A673 (cell line): ENCODE measurements around the gene RPH3AL. TPM values are rescaled to one million over a fixed set of nuclear protein-coding genes. Genes with fewer than 3 reads are reported as not detected.

Source experiments
- BruUV-seq: library from RNA; stranded (reverse); fragments of 400-500 nt; replicated peaks from 2 replicates; lab custom pipeline; 2021; lab: Mats Ljungman, UMichigan
- CTCF ChIA-PET: fragments of 300-600 bp; sonication (Branson Sonifier 250); formaldehyde crosslinking; loops from one replicate; lab custom pipeline; 2022; ENCODE audit warnings: antibody characterized with exemption; lab: Charles Lee
- POLR2A ChIA-PET: fragments of 300-600 bp; sonication (Branson Sonifier 250); formaldehyde crosslinking; loops from one replicate; lab custom pipeline; 2022; ENCODE audit warnings: antibody characterized with exemption; ENCODE audit not compliant: low non-redundant PET; lab: Charles Lee
- DNase-seq: peaks from one replicate; pipeline ENCODE4 v3.0.0-alpha.2; 2015; ENCODE audit warnings: low spot score
- H3K27ac ChIP-seq: fragments of 200-600 bp; sonication (generic); 2 replicates; pipeline ENCODE4 v1.5.1; 2016; ENCODE audit warnings: mixed run types, low read depth, mild to moderate bottlenecking, mixed read lengths, antibody characterized with exemption, low read length; ENCODE audit not compliant: poor library complexity, severe bottlenecking
- H3K27me3 ChIP-seq: fragments of 200-600 bp; sonication (generic); replicated peaks from 2 replicates; pipeline ENCODE4 v1.6.1; 2017; ENCODE audit warnings: mixed run types, low read depth, mild to moderate bottlenecking, mixed read lengths, antibody characterized with exemption, low read length; ENCODE audit not compliant: insufficient read depth, poor library complexity
- H3K36me3 ChIP-seq: fragments of 200-600 bp; sonication (generic); 2 replicates; pipeline ENCODE4 v1.6.1; 2016; ENCODE audit warnings: mixed run types, mild to moderate bottlenecking, mixed read lengths, antibody characterized with exemption, low read length; ENCODE audit not compliant: insufficient read depth, poor library complexity, severe bottlenecking
- H3K4me1 ChIP-seq: fragments of 200-600 bp; sonication (generic); 2 replicates; pipeline ENCODE4 v1.6.1; 2017; ENCODE audit warnings: mixed run types, mild to moderate bottlenecking, mixed read lengths, antibody characterized with exemption, low read length; ENCODE audit not compliant: insufficient read depth, poor library complexity, severe bottlenecking
- H3K4me3 ChIP-seq: fragments of 200-600 bp; sonication (generic); 2 replicates; pipeline ENCODE4 v1.5.1; 2016; ENCODE audit warnings: low read depth, mixed run types, mild to moderate bottlenecking, mixed read lengths, low read length; ENCODE audit not compliant: poor library complexity, severe bottlenecking
- H3K9me3 ChIP-seq: fragments of 200-600 bp; sonication (generic); 2 replicates; pipeline ENCODE4 v1.6.1; 2016; ENCODE audit warnings: mixed run types, low read depth, mild to moderate bottlenecking, mixed read lengths, antibody characterized with exemption, low read length; ENCODE audit not compliant: poor library complexity, severe bottlenecking
- EZH2 ChIP-seq: fragments of 200-600 bp; sonication (generic); IDR thresholded peaks from 2 replicates; pipeline ENCODE4 v1.6.1; 2017; ENCODE audit warnings: borderline replicate concordance, low read depth, mild to moderate bottlenecking, mixed read lengths, antibody characterized with exemption, low read length; ENCODE audit not compliant: poor library complexity, severe bottlenecking
- intact Hi-C: fragments of 100-400 bp; cut with micrococcal nuclease; formaldehyde crosslinking; loops from one replicate; pipeline ENCODE4 v1.10.0; 2022; ENCODE audit not compliant: unreplicated experiment
- total RNA-seq: library from RNA; stranded (reverse); gene quantifications from 2 replicates; pipeline ENCODE4 v1.2.3, GENCODE V29; 2021
- TF ChIP-seq, protein P1 (sequence below): fragments of 300-800, 200-600 bp; sonication (generic); conservative IDR thresholded peaks from 2 replicates; pipeline ENCODE4 v1.5.1; 2017; ENCODE audit warnings: low read depth, mild to moderate bottlenecking, antibody characterized with exemption, low read length, moderate library complexity, mixed read lengths

RPH3AL gene
- total RNA-seq, 1 experiment from 2014 or later: 0.82 TPM

DNA sequence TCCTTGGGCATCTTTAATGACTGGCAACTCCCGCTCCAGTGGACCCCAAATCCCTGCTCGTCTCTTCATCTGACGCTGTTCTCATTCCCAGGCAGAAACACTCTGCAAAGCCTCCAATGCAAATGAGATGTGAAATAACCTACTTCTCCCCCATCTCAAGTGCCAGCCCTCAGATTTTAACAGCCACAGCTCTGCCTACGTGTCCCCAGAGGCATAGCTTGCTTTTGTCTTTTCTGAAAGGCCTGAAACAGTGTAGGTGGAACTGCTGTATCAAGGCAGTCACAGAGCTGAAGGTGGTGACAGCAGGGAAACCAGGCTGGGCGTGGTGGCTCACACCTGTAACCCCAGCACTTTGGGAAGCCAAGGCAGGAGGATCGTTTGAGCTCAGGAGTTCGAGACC lies 14.7 kb downstream of the RPH3AL start:
- H3K27ac ChIP-seq: no peak overlapping the region
- intact Hi-C loops: no loop called here
- TF ChIP-seq, protein P1, sequence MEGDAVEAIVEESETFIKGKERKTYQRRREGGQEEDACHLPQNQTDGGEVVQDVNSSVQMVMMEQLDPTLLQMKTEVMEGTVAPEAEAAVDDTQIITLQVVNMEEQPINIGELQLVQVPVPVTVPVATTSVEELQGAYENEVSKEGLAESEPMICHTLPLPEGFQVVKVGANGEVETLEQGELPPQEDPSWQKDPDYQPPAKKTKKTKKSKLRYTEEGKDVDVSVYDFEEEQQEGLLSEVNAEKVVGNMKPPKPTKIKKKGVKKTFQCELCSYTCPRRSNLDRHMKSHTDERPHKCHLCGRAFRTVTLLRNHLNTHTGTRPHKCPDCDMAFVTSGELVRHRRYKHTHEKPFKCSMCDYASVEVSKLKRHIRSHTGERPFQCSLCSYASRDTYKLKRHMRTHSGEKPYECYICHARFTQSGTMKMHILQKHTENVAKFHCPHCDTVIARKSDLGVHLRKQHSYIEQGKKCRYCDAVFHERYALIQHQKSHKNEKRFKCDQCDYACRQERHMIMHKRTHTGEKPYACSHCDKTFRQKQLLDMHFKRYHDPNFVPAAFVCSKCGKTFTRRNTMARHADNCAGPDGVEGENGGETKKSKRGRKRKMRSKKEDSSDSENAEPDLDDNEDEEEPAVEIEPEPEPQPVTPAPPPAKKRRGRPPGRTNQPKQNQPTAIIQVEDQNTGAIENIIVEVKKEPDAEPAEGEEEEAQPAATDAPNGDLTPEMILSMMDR: no peak
- no peak for TF ChIP-seq EZH2
- H3K4me1 ChIP-seq: peaks cover 16% of the 10 kb centered on the region
- no peaks in the 10 kb centered on the region for H3K36me3 ChIP-seq
- no peak overlapping the region for H3K4me3 ChIP-seq
- no peaks in the 10 kb centered on the region for H3K27me3 ChIP-seq
- POLR2A ChIA-PET: no interaction called here
- no TSS peak for BruUV-seq
- H3K9me3 ChIP-seq: no peaks in the 10 kb centered on the region
- CTCF ChIA-PET: no interaction called here
- DNase-seq: peak; percentile 31

DNA sequence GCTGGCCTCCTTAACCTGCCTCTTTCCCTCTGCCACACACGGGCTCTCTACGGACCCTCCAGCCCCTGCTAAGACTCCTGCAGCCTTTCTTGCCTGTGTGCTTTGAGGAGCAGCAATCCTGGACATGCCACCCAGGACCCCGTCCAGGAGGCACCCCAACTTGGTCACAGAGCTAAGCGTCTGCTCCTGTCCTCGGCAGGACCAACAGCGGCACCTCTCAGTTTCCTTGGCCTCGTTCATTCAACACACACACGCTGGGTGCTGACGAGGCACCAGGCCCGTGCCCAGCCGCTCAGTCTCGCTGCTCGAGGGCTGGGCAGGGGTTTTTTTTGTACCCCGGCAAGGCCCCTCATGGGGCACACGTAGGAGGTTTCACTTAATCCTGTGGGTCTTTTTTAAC lies 15.2 kb downstream of the RPH3AL start:
- no peaks in the 10 kb centered on the region for H3K9me3 ChIP-seq
- POLR2A ChIA-PET: no interaction called here

DNA sequence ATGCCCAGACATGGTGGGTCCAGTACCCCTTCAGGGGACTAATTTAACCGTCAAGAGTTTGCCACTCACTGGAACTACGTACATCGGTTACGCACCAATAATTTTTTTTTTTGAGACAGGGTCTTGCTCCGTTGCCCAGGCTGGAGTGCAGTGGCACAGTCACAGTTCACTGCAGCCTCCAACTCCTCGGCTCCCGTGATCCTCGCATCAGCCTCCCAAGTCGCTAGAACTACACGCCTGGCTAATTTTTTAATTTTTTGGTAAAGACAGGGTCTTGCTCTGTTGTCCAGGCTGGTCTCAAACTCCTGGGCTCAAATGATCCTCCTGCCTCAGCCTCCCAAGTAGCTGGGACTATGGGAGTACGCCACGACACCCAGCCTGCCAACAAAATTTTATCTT lies 15.6 kb downstream of the RPH3AL start:
- no peak for DNase-seq
- Histone ChIP-seq H3K36me3 (no peaks in the 10 kb centered on the region), H3K4me3 (no peak overlapping the region), H3K4me1 (peaks cover 16% of the 10 kb centered on the region), H3K27me3 (no peaks in the 10 kb centered on the region), H3K27ac (no peak overlapping the region), H3K9me3 (no peaks in the 10 kb centered on the region)
- ChIA-PET CTCF (no interaction called here), POLR2A (no interaction called here)
- intact Hi-C loops: no loop called here
- no TSS peak for BruUV-seq
- no peak for TF ChIP-seq EZH2
- TF ChIP-seq, protein P1: no peak

More for the DNA sequence above, 15.2 kb downstream of the RPH3AL start:
- BruUV-seq: no TSS peak
- CTCF ChIA-PET: no interaction called here
- H3K4me3 ChIP-seq: no peak overlapping the region
- no peaks in the 10 kb centered on the region for H3K27me3 ChIP-seq
- no peaks in the 10 kb centered on the region for H3K36me3 ChIP-seq
- TF ChIP-seq EZH2: no peak
- TF ChIP-seq, protein P1: no peak
- no peak overlapping the region for H3K27ac ChIP-seq
- DNase-seq: no peak
- intact Hi-C loops: no loop called here
- H3K4me1 ChIP-seq: peaks cover 16% of the 10 kb centered on the region
